ENCODE results near the gene TRMT112.

The TRMT112 gene

GRCh38 chr11:64268025-64268892 lies 49.1 kb downstream of the TRMT112 start:
- DNase-seq: no peak

DNA sequence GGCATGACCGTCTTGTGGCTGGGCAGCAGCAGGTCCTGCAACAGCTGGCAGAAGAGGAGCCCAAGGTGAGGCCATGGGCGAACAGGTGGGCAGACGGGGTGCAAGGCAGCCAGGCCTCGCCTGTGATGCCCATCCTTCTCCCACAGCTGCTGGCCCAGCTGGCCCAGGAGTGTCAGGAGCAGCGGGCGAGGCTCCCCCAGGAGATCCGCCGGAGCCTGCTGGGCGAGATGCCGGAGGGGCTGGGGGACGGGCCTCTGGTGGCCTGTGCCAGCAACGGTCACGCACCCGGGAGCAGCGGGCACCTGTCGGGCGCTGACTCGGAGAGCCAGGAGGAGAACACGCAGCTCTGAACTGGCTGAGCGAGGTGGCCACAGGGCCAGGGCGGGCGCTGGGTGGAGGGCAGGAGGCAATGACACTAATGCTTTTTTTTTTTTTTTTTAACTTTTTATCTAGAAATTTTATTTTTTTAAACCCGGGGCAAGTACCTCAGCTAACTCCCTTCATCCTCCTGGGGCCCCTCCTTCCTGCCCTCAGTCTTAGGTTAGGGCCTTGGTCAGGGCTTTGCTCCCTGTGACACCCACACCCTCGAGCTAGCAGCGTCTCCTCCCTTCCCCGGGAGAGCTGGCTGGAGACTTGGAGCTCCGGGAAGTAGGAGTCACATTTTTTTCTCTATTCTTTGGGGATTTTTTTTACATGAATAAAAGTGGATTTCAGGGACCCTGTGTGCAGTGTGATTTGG lies 50.0 kb downstream of the TRMT112 start:
- no peak for DNase-seq
